ENCODE measurements around the gene POLR2C. TPM values are rescaled to one million over a fixed set of nuclear protein-coding genes. Genes with fewer than 3 reads are reported as not detected.
"Not testable (repeated sequence)": the region's sequence is repeated elsewhere in the genome, so short reads cannot be mapped to it uniquely, and the experiment has no call there.

POLR2C gene
- total RNA-seq, 1 donor from 2014 or later: 76.0 TPM

DNA sequence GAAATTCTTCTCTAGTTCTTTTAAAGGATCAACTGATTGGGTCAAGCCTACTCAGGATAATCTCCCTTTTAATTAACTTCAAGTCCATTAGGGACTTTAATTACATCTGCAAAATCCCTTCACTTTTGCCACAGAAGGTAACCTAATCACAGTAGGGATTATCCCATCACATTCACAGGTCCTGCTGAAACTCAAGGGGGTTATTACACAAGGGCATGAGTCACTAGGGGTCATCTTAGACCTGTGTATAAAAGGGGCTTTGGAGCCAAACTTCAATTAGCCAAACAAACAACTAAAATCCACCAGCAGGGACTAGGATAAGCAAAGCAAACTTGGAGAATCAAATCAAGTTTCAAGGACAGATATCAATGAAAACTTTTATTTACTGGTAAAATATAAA is 34.7 kb upstream of the POLR2C start:
- intact Hi-C loops (cut with DNase I): no loop called here
- DNase-seq (no peak), ATAC-seq (no peak)
- Histone ChIP-seq H3K4me3 (no peak overlapping the region), H3K36me3 (peaks cover 54% of the 10 kb centered on the region), H3K9me3 (no peaks in the 10 kb centered on the region), H3K4me1 (peaks cover 5% of the 10 kb centered on the region), H3K27me3 (ENCODE audit: low read depth) (no peaks in the 10 kb centered on the region), H3K27ac (no peak overlapping the region)
- TF ChIP-seq CTCF (IDR thresholded peaks at IDR 0.05): no peak

DNA sequence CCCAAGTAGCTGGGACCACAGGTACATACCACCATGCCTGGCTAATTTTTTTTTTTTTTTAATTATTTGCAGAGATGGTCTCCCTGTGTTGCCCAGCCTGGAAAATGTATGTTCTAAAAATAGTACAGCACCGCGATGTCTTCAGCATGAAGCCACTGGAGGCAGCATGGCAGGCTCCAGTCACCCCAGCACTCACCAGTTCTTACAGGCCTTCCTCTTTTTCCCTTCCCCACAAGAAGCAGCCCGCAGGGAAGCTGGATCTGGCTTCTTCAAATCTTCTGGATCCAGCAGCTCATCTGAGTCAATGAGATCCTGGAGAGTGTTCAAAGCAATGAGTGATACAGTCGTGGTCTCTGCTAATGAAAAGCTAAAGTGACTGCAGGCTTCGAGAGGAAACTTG is 31.5 kb upstream of the POLR2C start:
- peaks cover 86% of the 10 kb centered on the region for H3K36me3 ChIP-seq
- DNase-seq: no peak
- no peak overlapping the region for H3K4me3 ChIP-seq
- H3K27ac ChIP-seq: no peak overlapping the region
- intact Hi-C loops (cut with DNase I): no loop called here
- TF ChIP-seq CTCF (IDR thresholded peaks at IDR 0.05): no peak
- no peak for ATAC-seq
- H3K27me3 ChIP-seq (ENCODE audit: low read depth): no peaks in the 10 kb centered on the region
- no peaks in the 10 kb centered on the region for H3K9me3 ChIP-seq
- no peaks in the 10 kb centered on the region for H3K4me1 ChIP-seq

GRCh38 chr16:57432505-57432904 is 30.0 kb upstream of the POLR2C start:
- Histone ChIP-seq H3K4me1 (no peaks in the 10 kb centered on the region), H3K36me3 (peaks cover 100% of the 10 kb centered on the region)
- intact Hi-C loops (cut with DNase I): no loop called here

GRCh38 chr16:57432989-57433388 is 29.5 kb upstream of the POLR2C start:
- Histone ChIP-seq H3K4me1 (no peaks in the 10 kb centered on the region), H3K9me3 (no peaks in the 10 kb centered on the region), H3K27ac (no peak overlapping the region), H3K36me3 (peaks cover 100% of the 10 kb centered on the region), H3K4me3 (no peak overlapping the region), H3K27me3 (ENCODE audit: low read depth) (no peaks in the 10 kb centered on the region)
- intact Hi-C loops (cut with DNase I): no loop called here
- ATAC-seq (no peak), DNase-seq (no peak)
- TF ChIP-seq CTCF (IDR thresholded peaks at IDR 0.05): no peak

More at GRCh38 chr16:57432505-57432904, 30.0 kb upstream of the POLR2C start:
- Histone ChIP-seq H3K27ac (no peak overlapping the region), H3K4me3 (no peak overlapping the region), H3K27me3 (ENCODE audit: low read depth) (no peaks in the 10 kb centered on the region), H3K9me3 (no peaks in the 10 kb centered on the region)
- no peak for ATAC-seq
- no peak for TF ChIP-seq CTCF (IDR thresholded peaks at IDR 0.05)
- DNase-seq: no peak

- peaks cover 100% of the 10 kb centered on the region for H3K36me3 ChIP-seq
- DNase-seq (no peak), ATAC-seq (no peak)
- no peaks in the 10 kb centered on the region for H3K4me1 ChIP-seq
- H3K4me3 ChIP-seq: no peak overlapping the region
- no peak overlapping the region for H3K27ac ChIP-seq
- TF ChIP-seq CTCF (IDR thresholded peaks at IDR 0.05): no peak
- no peaks in the 10 kb centered on the region for H3K9me3 ChIP-seq
- intact Hi-C loops (cut with DNase I): no loop called here
- H3K27me3 ChIP-seq (ENCODE audit: low read depth): no peaks in the 10 kb centered on the region
These were observed 28.5 kb upstream of the POLR2C start for GRCh38 chr16:57434003-57434402.

DNA sequence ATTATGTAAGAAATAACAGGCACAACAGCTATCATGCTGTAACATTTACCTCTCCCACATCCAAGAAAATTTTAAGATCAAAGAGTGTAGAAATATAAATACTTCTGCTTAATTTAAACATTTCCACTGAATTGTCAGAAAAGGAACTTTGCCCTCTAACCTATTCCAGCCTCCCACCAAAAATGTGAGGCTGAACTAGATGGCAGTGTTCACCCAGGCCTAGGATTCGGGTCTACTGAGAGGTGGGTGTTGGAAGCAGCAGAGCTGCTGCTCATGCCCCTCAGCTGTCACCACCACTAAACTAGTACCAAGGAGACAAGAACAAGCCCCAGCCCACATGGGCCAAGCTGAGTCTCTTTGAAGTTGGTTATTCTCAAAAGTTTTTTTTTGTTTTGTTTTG is 26.6 kb upstream of the POLR2C start:
- DNase-seq: no peak
- Histone ChIP-seq H3K4me3 (no peak overlapping the region), H3K27ac (no peak overlapping the region), H3K36me3 (peaks cover 97% of the 10 kb centered on the region), H3K9me3 (no peaks in the 10 kb centered on the region), H3K4me1 (no peaks in the 10 kb centered on the region), H3K27me3 (ENCODE audit: low read depth) (no peaks in the 10 kb centered on the region)
- TF ChIP-seq CTCF (IDR thresholded peaks at IDR 0.05): no peak
- ATAC-seq: no peak
- intact Hi-C loops (cut with DNase I): no loop called here

DNA sequence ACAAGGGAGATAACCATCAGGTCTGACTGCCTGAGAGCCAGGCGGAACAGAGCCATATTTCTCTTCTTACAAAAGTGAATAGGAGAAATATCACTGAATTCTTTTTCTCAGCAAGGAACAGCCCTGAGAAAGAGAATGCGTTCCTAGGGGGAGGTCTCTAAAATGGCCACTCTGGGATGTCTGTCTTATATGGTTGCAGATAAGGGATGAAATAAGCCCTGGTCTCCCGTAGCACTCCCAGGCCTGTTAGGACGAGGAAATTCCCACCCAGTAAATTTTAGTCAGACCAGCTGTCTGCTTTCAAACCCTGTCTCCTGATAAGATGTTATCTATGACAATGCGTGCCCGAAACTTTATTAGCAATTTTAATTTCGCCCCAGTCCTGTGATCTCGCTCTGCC is 22.5 kb upstream of the POLR2C start:
- ATAC-seq; intact Hi-C loops (cut with DNase I); H3K4me1 ChIP-seq; H3K4me3 ChIP-seq; DNase-seq; H3K27me3 ChIP-seq (ENCODE audit: low read depth); H3K9me3 ChIP-seq; H3K27ac ChIP-seq: not testable (repeated sequence)
- H3K36me3 ChIP-seq: peaks cover 56% of the 10 kb centered on the region

- intact Hi-C loops (cut with DNase I); H3K4me3 ChIP-seq; H3K9me3 ChIP-seq; ATAC-seq; H3K27me3 ChIP-seq (ENCODE audit: low read depth); H3K27ac ChIP-seq; H3K4me1 ChIP-seq; DNase-seq: not testable (repeated sequence)
- peaks cover 50% of the 10 kb centered on the region for H3K36me3 ChIP-seq
These were observed 21.9 kb upstream of the POLR2C start for GRCh38 chr16:57440551-57440950.

Measured in lower lobe of right lung (tissue), 2 donors.